GM12874 (cell line): Measurements from ENCODE around the gene PYGM.

Experiments
- CTCF ChIP-seq: IDR thresholded peaks from 2 replicates; pipeline ENCODE4 v1.5.1; 2011; ENCODE audit warnings: low read depth, mild to moderate bottlenecking, control low read depth, low read length, moderate library complexity; ENCODE audit not compliant: insufficient read depth

Gene PYGM

GRCh38 chr11:64758330-64759079 is 1.3 kb downstream of the PYGM start:
- no peak for TF ChIP-seq CTCF

- TF ChIP-seq CTCF = no peak
These were observed 2.0 kb downstream of the PYGM start for GRCh38 chr11:64757549-64758329.

GRCh38 chr11:64755681-64756361 is 4.0 kb downstream of the PYGM start:
- TF ChIP-seq CTCF = no peak

- no peak for TF ChIP-seq CTCF
These were observed 4.7 kb downstream of the PYGM start for GRCh38 chr11:64754919-64755662.

GRCh38 chr11:64754124-64754918 is 5.5 kb downstream of the PYGM start:
- TF ChIP-seq CTCF = no peak

- no peak for TF ChIP-seq CTCF
These were observed 6.2 kb downstream of the PYGM start for GRCh38 chr11:64753380-64754123.
